GM12864 (cell line): ENCODE data around the gene CNMD.

Experiments used
- DNase-seq: peaks from one replicate; pipeline ENCODE4 v3.0.0-alpha.2; 2011; ENCODE audit warnings: low read depth
- H3K4me3 ChIP-seq: 2 replicates; pipeline ENCODE4 v1.5.1; 2011; ENCODE audit warnings: mild to moderate bottlenecking, low read depth, low read length, control low read depth
- TF ChIP-seq, protein P1 (sequence below): IDR thresholded peaks from 2 replicates; pipeline ENCODE4 v1.5.1; 2011; ENCODE audit warnings: low read depth, mild to moderate bottlenecking, moderate library complexity, low read length, control low read depth, inconsistent platforms; ENCODE audit errors: missing control alignments

The CNMD gene

DNA sequence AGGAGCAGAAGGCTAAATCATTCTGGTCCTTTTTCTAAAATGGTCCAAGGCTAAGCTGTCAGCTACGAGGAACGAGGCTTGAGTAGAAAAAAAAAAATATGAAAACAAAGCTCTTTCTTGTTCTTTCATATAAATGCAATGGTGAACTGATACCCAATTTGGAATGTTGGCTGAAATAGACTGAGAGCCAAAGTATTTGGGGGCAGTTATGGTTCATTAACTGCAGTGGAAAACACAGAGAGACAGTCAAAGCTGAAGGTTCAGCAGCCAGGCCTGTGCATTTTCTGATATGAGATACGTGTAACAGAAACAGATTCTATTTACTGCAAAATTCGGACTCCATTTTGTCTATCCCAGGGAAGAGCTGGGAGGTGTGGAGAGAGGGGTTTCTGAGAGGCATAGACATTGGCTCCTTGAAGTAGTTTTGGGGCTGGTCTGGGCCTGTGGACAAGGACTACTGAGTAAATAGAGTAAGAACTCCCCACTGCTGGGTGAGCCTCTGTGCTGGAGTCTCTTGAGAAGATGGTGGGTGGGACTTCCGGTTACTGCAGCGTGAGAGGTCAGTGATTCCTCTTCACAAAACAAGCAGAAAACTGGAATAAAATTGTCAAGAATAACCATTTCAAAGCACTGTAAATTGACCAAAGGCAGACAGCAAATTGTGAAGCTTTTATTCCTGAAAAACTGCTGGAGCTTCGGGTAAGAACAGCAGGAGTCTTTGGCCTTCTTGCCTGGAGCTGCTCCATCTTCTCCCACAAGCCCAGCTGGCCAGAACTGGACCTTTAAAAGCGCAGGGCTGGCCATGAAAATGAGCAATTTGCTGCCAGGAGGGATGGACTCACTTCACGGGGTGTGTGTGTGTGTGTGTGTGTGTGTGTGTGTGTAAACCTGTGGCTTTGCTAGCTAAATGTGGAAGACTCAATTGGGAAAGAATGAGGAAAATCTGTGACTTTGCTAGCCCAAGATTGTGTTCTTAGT, 43.1 kb upstream of the CNMD start:
- DNase-seq: no peak
- H3K4me3 ChIP-seq: no peak overlapping the region
- TF ChIP-seq, protein P1, sequence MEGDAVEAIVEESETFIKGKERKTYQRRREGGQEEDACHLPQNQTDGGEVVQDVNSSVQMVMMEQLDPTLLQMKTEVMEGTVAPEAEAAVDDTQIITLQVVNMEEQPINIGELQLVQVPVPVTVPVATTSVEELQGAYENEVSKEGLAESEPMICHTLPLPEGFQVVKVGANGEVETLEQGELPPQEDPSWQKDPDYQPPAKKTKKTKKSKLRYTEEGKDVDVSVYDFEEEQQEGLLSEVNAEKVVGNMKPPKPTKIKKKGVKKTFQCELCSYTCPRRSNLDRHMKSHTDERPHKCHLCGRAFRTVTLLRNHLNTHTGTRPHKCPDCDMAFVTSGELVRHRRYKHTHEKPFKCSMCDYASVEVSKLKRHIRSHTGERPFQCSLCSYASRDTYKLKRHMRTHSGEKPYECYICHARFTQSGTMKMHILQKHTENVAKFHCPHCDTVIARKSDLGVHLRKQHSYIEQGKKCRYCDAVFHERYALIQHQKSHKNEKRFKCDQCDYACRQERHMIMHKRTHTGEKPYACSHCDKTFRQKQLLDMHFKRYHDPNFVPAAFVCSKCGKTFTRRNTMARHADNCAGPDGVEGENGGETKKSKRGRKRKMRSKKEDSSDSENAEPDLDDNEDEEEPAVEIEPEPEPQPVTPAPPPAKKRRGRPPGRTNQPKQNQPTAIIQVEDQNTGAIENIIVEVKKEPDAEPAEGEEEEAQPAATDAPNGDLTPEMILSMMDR: no peak

DNA sequence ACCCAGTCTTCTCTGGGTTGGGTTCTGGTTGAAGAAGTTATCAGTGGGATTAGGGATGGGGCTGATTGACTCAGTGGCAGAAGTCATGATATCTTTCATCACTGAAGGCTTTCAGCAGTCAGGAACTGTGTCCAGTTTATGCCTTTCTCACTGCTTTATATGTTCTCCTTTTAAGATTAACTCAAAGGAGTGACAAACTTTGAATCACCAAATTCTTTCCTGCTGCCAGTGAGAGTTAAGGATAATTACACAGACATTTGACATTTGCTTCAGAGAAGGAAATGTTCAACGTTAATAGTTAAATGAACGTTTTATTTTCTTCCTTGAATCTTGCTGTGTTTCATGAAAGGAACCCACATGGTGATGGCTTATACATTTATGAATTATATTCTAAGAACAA, 41.0 kb upstream of the CNMD start:
- DNase-seq: no peak
- H3K4me3 ChIP-seq: no peak overlapping the region
- TF ChIP-seq, protein P1: no peak

DNA sequence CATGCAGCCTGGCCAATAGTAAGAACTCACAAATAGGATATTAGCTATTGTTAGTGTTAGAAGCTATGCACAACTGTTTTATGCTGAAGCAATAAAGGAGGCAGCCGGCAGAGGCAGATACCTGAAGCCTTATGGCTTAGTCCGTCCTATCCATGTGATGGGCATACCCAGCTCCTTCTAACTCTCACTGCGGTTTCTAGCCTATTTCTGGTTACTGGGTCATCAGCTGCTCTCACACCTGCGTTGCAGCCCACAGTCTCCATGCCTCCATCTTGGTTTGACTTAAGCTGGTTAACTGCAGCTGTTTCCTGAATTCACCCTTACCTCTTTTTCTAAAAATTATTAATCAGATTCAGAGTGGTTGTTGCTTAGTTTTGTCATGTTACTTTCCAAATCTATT, 40.5 kb upstream of the CNMD start:
- DNase-seq: no peak
- no peak overlapping the region for H3K4me3 ChIP-seq
- TF ChIP-seq, protein P1: no peak

DNA sequence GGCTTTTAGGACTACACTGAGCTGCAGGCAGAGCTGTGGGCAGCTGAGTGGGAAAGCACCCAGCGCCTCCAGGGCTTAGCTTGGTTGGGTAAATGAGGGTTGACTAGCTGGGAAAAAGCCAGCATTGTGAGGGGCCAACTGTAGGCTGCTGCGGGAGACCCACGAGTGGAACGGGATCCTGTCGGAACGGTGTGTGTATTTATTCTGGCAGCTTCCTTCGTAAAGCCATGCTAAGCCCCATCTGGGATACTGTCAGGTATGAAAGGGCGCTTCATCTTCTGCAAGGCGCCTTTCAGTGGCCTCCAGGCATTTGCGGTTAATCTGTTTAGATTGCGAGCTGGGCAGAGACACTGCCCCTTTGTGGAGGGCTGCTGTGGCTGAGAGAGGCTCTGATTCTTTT, 39.5 kb upstream of the CNMD start:
- no peak for DNase-seq
- TF ChIP-seq, protein P1: no peak
- H3K4me3 ChIP-seq: no peak overlapping the region

DNA sequence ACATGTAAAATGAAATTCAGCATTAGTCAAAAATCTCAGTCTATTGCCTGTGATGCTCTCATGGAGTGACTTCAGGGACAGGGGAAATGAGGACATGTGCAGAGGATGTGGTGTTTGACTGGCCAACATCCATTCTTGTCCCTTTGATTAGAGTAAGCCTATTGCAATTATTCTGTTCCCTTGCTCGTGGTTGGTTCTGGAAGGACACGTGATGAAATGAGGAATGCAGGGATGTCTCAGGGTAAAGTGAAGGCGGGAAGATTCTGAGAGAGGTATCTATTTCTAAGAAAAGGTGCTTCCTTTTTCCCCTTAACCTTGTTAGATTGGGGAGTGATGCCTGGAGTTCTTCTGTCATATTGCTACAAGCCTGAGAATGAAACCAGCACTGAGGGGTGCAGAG, 37.1 kb upstream of the CNMD start:
- no peak for DNase-seq
- H3K4me3 ChIP-seq: no peak overlapping the region
- TF ChIP-seq, protein P1: no peak

DNA sequence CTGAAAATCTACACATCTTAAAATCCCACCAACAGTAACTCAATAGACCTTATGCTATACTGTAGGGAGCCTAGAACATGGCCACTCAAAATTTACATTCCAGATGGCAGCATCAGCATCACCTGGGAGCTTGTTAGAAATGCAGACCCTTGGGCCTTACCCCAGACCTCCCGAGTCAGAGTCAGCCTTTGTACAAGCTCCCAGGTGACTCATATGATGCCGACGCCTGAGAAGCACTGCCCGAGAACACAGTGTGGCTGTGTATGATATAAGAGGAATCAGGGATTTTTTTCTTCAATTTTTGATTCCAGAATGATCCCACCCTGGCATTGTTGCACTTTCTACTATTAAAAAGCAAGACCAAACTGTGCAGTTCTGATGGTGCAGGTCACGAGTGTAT, 35.9 kb upstream of the CNMD start:
- TF ChIP-seq, protein P1: no peak
- no peak overlapping the region for H3K4me3 ChIP-seq
- no peak for DNase-seq
